ENCODE results near the gene CLCN5. TPM values are rescaled to one million over a fixed set of nuclear protein-coding genes. Genes with fewer than 3 reads are reported as not detected.

Gene CLCN5
- total RNA-seq, 1 donor from 2014 or later: 7.2 TPM

Other genes with a start within 250 kb of the CLCN5 start
- gene PAGE1, start 226.6 kb upstream of the CLCN5 start, total RNA-seq: not detected
- gene PAGE4, start 93.3 kb upstream of the CLCN5 start, total RNA-seq: not detected
- 2.4 TPM for gene USP27X, start 43.1 kb upstream of the CLCN5 start, total RNA-seq